ENCODE measurements around the gene GNG8.

DNA sequence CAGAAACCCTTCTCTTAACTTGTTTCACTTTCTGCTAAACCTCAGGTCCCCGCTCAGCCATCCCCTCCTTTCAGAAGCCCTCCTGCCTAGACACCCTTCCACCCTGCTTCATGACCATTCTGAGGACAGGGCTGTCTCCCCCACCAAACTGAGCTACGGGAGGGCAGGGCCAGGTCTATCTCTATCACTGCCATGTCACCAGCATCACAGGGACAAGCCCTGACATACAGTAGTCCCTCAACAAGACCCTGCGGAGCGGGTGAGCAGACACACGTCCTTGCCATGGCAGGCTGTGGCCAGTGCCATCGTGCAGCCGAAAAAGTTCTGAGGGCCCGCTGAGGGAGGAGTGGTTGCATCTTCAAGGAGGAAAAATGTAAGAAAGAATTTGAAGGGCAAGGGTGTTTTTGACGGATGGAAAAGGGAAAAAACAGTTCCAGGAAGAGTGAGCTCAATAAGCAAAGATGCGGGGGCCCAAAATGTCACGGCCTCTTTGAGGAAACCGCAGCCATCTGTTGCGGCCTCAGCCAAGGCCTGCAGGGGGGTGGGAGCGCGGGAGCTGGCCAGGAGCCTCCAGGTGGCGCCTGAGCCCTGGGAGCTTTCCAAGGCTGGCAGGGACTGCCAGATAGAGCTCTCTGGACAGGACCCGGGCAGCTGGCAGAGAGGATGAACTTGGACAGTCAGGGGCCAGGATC lies 19.2 kb downstream of the GNG8 start:
- TF ChIP-seq GATA2 (IDR thresholded peaks at IDR 0.05; ENCODE audit: low read depth, low read length) (no peak), GATA3 (IDR thresholded peaks at IDR 0.05; ENCODE audit: low read depth, low read length) (no peak)

Data from SH-SY5Y (cell line).